K562 treated with DMSO at 1 percent for 12 hours (cell line): ENCODE measurements around the gene COMMD10. TPM values are rescaled to one million over a fixed set of nuclear protein-coding genes. Genes with fewer than 3 reads are reported as not detected.

ENCODE experiments used
- total RNA-seq: library from RNA; unstranded; fragments of 300-600 nt; gene quantifications from 2 replicates; pipeline ENCODE4 v1.2.3, GENCODE V29; 2022; ENCODE audit not compliant: insufficient read depth

COMMD10 gene
- 9.5 and 19.5 TPM in 2 replicates for total RNA-seq

GRCh38 chr5:116084871-116085715 is at the start of gene COMMD10:
Gene COMMD10, plus strand, starts transcription at chr5:116085025.

Other genes with a start within 250 kb of the COMMD10 start
- 19.9 and 42.7 TPM in 2 replicates for gene ATG12, start 243.5 kb upstream of the COMMD10 start, total RNA-seq
- 24.0 and 34.6 TPM in 2 replicates for gene AP3S1, start 243.1 kb upstream of the COMMD10 start, total RNA-seq
- 2.8 and 3.3 TPM in 2 replicates for gene LVRN, start 122.5 kb upstream of the COMMD10 start, total RNA-seq
- gene ARL14EPL, start 52.6 kb upstream of the COMMD10 start, total RNA-seq, result not detected in 2 replicates